Osteoblast (primary cell): Measurements from ENCODE around the gene NECTIN3. TPM values are rescaled to one million over a fixed set of nuclear protein-coding genes. Genes with fewer than 3 reads are reported as not detected.

ENCODE experiments used
- DNase-seq: peaks from one replicate; pipeline ENCODE4 v3.0.0; 2011; ENCODE audit warnings: low spot score, mixed read lengths; ENCODE audit not compliant: insufficient read length; ENCODE audit errors: missing footprints
- H2AFZ ChIP-seq: 2 replicates; pipeline ENCODE4 v1.6.0; 2011; ENCODE audit warnings: mild to moderate bottlenecking, low read length
- H3K27ac ChIP-seq: 2 replicates; pipeline ENCODE4 v1.5.1; 2011; ENCODE audit warnings: mild to moderate bottlenecking, low read depth, low read length, moderate library complexity
- H3K27me3 ChIP-seq: 2 replicates; pipeline ENCODE4 v1.6.0; 2012; ENCODE audit warnings: mild to moderate bottlenecking, control low read depth, inconsistent platforms, low read length, moderate library complexity; ENCODE audit not compliant: insufficient read depth
- H3K36me3 ChIP-seq: 2 replicates; pipeline ENCODE4 v1.5.1; 2011; ENCODE audit warnings: mild to moderate bottlenecking, low read length, control low read depth, moderate library complexity; ENCODE audit not compliant: insufficient read depth
- H3K4me1 ChIP-seq: 2 replicates; pipeline ENCODE4 v1.5.1; 2011; ENCODE audit warnings: mild to moderate bottlenecking, low read length, control low read depth, moderate library complexity; ENCODE audit not compliant: insufficient read depth
- H3K4me2 ChIP-seq: 2 replicates; pipeline ENCODE4 v1.6.0; 2011; ENCODE audit warnings: mild to moderate bottlenecking, low read length; ENCODE audit not compliant: insufficient read depth
- H3K4me3 ChIP-seq: fragments of 200-600 bp; sonication (generic); 3 replicates; pipeline ENCODE4 v1.5.1; 2012; ENCODE audit warnings: mild to moderate bottlenecking, low read length, inconsistent platforms; ENCODE audit not compliant: insufficient read depth
- H3K79me2 ChIP-seq: 2 replicates; pipeline ENCODE4 v1.6.0; 2012; ENCODE audit warnings: mild to moderate bottlenecking, low read length, control low read depth, inconsistent platforms; ENCODE audit not compliant: insufficient read depth
- H3K9me3 ChIP-seq: 2 replicates; pipeline ENCODE4 v1.5.1; 2011; ENCODE audit warnings: low read depth, low read length, control low read depth
- H4K20me1 ChIP-seq: 2 replicates; pipeline ENCODE4 v1.6.0; 2012; ENCODE audit warnings: mild to moderate bottlenecking, low read length, control low read depth; ENCODE audit not compliant: insufficient read depth
- total RNA-seq: library from RNA; depleted of rRNA; stranded (reverse); fragments of >200 nt; gene quantifications from 2 replicates; pipeline ENCODE4 v1.2.3, GENCODE V29; 2012
- TF ChIP-seq, protein P1 (sequence below): IDR thresholded peaks from 2 replicates; pipeline ENCODE4 v1.5.1; 2011; ENCODE audit warnings: mild to moderate bottlenecking, low read depth, low read length, moderate library complexity; ENCODE audit errors: extremely low read depth

NECTIN3 gene
- total RNA-seq, 1 donor: 39.8 TPM

DNA sequence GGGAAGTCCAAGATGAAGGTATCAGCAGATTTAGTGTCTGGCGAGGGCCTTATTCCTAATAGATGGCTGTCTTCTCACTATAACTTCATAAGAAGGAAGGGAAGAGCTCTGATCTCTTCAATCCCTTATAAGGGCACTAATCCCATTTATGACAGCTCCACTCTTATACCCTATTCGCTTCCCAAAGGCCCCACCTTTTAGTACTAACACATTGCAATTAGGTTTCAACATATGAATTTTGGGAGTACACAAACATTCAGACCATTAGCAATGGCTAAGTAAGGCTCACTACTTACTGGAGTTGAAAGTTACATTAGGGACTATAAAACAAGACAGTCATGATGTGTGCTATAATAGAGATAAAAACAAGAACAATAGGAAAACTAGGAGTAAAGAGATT lies 118.9 kb downstream of the NECTIN3 start:
- no peaks in the 10 kb centered on the region for H3K4me1 ChIP-seq
- H4K20me1 ChIP-seq: no peaks in the 10 kb centered on the region
- H2AFZ ChIP-seq: no peak overlapping the region
- no peak overlapping the region for H3K27ac ChIP-seq
- TF ChIP-seq, protein P1, sequence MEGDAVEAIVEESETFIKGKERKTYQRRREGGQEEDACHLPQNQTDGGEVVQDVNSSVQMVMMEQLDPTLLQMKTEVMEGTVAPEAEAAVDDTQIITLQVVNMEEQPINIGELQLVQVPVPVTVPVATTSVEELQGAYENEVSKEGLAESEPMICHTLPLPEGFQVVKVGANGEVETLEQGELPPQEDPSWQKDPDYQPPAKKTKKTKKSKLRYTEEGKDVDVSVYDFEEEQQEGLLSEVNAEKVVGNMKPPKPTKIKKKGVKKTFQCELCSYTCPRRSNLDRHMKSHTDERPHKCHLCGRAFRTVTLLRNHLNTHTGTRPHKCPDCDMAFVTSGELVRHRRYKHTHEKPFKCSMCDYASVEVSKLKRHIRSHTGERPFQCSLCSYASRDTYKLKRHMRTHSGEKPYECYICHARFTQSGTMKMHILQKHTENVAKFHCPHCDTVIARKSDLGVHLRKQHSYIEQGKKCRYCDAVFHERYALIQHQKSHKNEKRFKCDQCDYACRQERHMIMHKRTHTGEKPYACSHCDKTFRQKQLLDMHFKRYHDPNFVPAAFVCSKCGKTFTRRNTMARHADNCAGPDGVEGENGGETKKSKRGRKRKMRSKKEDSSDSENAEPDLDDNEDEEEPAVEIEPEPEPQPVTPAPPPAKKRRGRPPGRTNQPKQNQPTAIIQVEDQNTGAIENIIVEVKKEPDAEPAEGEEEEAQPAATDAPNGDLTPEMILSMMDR: no peak
- H3K4me2 ChIP-seq: no peak overlapping the region
- no peaks in the 10 kb centered on the region for H3K79me2 ChIP-seq
- H3K36me3 ChIP-seq: no peaks in the 10 kb centered on the region
- no peak for DNase-seq
- H3K9me3 ChIP-seq: no peaks in the 10 kb centered on the region
- no peaks in the 10 kb centered on the region for H3K27me3 ChIP-seq
- no peak overlapping the region for H3K4me3 ChIP-seq

DNA sequence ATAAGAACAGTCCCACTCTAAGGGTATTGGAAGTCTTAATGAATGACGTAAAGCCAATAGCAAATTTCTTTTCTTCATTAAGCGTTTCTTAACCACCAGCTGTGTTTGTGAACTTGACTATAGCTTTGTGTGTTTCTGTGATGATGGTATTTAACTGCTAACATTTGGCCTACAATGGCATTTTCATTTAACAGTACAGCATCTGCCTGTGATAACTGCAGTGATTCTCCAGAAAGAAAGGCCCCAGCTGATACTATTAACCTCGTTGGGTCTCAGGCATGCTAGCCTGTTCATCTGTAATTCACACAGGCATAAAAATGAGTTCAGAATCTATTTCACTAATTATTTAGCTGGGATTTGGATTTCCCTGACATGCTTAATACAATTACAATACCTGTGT lies 121.9 kb downstream of the NECTIN3 start:
- no peak overlapping the region for H3K4me2 ChIP-seq
- H3K4me3 ChIP-seq: no peak overlapping the region
- H3K9me3 ChIP-seq: no peaks in the 10 kb centered on the region
- no peak overlapping the region for H2AFZ ChIP-seq
- TF ChIP-seq, protein P1: no peak
- no peaks in the 10 kb centered on the region for H3K36me3 ChIP-seq
- H3K4me1 ChIP-seq: no peaks in the 10 kb centered on the region
- no peaks in the 10 kb centered on the region for H4K20me1 ChIP-seq
- H3K27me3 ChIP-seq: no peaks in the 10 kb centered on the region
- DNase-seq: no peak
- no peak overlapping the region for H3K27ac ChIP-seq
- no peaks in the 10 kb centered on the region for H3K79me2 ChIP-seq

DNA sequence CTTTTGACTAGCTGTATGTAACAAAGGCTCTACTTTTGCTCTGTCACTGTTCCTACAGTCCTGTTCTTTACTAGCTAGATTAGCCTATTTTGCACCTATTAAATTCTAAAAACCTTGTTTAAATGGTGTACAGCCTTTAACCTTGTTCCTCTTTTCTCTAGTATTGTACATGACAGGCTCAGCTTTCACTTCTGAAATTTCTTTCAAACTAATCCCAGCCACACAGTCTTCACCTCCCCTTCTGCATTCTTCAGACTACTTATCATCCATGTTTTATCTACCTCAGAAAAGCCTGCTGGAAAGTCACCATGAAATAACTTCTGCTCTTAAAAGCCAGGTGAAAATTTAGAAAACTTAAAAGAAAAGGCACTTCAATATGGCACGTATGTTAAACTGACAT lies 122.4 kb downstream of the NECTIN3 start:
- TF ChIP-seq, protein P1: no peak
- Histone ChIP-seq H4K20me1 (no peaks in the 10 kb centered on the region), H3K27me3 (no peaks in the 10 kb centered on the region), H3K9me3 (no peaks in the 10 kb centered on the region), H3K36me3 (no peaks in the 10 kb centered on the region), H3K27ac (no peak overlapping the region), H3K4me1 (no peaks in the 10 kb centered on the region), H2AFZ (no peak overlapping the region), H3K79me2 (no peaks in the 10 kb centered on the region), H3K4me3 (no peak overlapping the region), H3K4me2 (no peak overlapping the region)
- no peak for DNase-seq

DNA sequence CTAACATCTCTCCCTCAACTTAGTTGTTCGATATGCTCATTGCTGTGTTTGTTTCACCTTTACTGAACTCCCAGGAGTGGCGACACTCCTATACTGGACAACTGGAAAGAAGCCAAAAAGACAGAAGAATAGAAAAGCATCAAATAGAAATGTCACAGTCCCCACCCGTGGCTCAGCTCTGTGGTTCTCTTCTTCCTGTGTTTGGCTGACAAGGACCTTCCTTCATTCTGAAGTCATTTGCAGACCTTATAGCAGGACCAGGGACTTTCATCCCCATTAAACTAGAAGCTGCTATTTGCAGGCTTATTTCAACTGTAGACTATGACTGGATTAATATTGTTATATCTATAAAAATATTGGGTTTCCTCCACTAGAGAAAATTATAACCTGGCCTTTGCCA lies 125.9 kb downstream of the NECTIN3 start:
- no peak for DNase-seq
- H3K27ac ChIP-seq: no peak overlapping the region
- TF ChIP-seq, protein P1: no peak

More for the DNA sequence above, 125.9 kb downstream of the NECTIN3 start:
- no peaks in the 10 kb centered on the region for H3K36me3 ChIP-seq
- H3K79me2 ChIP-seq: no peaks in the 10 kb centered on the region
- H3K4me2 ChIP-seq: no peak overlapping the region
- no peak overlapping the region for H2AFZ ChIP-seq
- no peak overlapping the region for H3K4me3 ChIP-seq
- no peaks in the 10 kb centered on the region for H4K20me1 ChIP-seq
- no peaks in the 10 kb centered on the region for H3K27me3 ChIP-seq
- no peaks in the 10 kb centered on the region for H3K4me1 ChIP-seq
- H3K9me3 ChIP-seq: no peaks in the 10 kb centered on the region
